ES-I3 (cell line): ENCODE results near the gene SOHLH2.

Experiments used
- H3K36me3 ChIP-seq: 2 replicates; pipeline ENCODE4 v1.6.1; 2013; ENCODE audit warnings: mild to moderate bottlenecking, low read length, control low read depth, moderate library complexity; ENCODE audit not compliant: insufficient read depth
- H3K4me1 ChIP-seq: 2 replicates; pipeline ENCODE4 v1.6.1; 2013; ENCODE audit warnings: mild to moderate bottlenecking, control low read depth, low read length; ENCODE audit not compliant: insufficient read depth
- H3K9ac ChIP-seq: 2 replicates; pipeline ENCODE4 v1.6.1; 2013; ENCODE audit warnings: low read depth, mild to moderate bottlenecking, low read length, moderate library complexity
- H3K9me3 ChIP-seq: 2 replicates; pipeline ENCODE4 v1.6.1; 2013; ENCODE audit warnings: mild to moderate bottlenecking, low read length, moderate library complexity; ENCODE audit not compliant: control insufficient read depth, insufficient read depth

SOHLH2 gene

DNA sequence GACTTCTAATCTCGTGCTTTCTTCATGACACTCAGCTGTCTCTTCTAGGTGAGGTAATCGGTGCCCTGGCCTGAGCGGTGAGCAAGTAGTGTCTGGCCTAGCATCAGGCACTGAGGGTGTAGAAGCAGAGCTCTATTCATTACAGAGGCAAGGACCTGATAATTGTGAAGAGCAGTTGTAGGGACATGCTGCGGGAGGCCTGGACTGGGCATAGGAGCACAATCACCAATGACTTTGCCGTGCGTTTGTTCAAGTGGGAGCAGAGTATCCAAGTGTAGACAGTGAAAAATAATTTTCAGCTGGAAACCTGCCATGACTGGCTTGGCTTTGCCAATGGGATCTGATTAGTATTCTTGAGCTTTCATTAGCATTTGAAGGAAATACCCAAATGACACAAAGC lies 51.1 kb downstream of the SOHLH2 start:
- Histone ChIP-seq H3K9me3 (no peaks in the 10 kb centered on the region), H3K4me1 (peaks cover 8% of the 10 kb centered on the region), H3K36me3 (no peaks in the 10 kb centered on the region), H3K9ac (no peak overlapping the region)

DNA sequence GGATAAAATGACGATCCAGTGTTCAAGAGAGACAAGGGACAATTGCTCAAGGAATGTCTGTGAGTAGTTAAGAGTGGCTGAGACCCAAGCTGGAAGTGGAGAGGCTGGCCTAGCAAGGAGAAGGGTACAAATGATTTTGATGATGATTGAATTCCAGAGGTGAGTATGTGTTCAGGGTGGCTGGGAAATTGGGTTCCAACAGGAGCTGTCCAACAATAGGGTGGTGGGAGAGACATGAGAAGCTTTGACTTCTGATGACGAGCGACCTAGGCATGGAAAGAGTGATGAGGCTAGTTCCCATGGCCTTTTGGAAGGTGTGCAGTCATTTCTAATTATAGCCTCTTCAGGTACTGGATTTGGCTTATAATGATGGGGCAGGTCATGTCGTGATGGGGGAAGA lies 54.1 kb downstream of the SOHLH2 start:
- Histone ChIP-seq H3K9ac (no peak overlapping the region), H3K36me3 (no peaks in the 10 kb centered on the region), H3K9me3 (no peaks in the 10 kb centered on the region), H3K4me1 (peaks cover 8% of the 10 kb centered on the region)

- H3K36me3 ChIP-seq = no peaks in the 10 kb centered on the region
- peaks cover 4% of the 10 kb centered on the region for H3K4me1 ChIP-seq
- H3K9me3 ChIP-seq = no peaks in the 10 kb centered on the region
- H3K9ac ChIP-seq = no peak overlapping the region
Observed at GRCh38 chr13:36158611-36159010, 55.7 kb downstream of the SOHLH2 start.

DNA sequence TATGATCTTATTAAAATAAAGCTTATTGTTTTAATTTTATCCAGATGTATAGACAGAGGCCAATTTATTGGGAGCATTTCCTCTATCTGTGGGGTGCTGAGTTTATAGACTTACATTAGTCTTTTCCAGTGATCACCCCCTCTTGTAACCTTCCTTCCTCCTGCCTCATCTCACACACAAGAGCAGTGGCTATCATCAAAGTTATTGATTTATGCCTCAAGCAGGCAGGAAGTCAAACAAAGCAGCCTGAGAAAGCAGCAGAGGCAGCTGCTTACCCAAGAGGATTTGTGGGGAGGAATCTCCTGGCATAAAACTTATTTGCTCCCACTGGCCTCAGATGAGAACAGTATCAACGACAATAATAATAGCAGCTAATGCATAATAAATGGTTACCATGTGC lies 56.9 kb downstream of the SOHLH2 start:
- no peak overlapping the region for H3K9ac ChIP-seq
- H3K36me3 ChIP-seq = no peaks in the 10 kb centered on the region
- no peaks in the 10 kb centered on the region for H3K4me1 ChIP-seq
- no peaks in the 10 kb centered on the region for H3K9me3 ChIP-seq

GRCh38 chr13:36154567-36155291 lies 59.6 kb downstream of the SOHLH2 start:
- Histone ChIP-seq H3K9ac (peak overlapping the region; percentile 48; the same call in 1 of the 2 replicates), H3K36me3 (no peaks in the 10 kb centered on the region), H3K4me1 (no peaks in the 10 kb centered on the region), H3K9me3 (peaks cover 2% of the 10 kb centered on the region; the same call in 1 of the 2 replicates)

- Histone ChIP-seq H3K9me3 (peaks cover 2% of the 10 kb centered on the region; the same call in 1 of the 2 replicates), H3K36me3 (no peaks in the 10 kb centered on the region), H3K9ac (no peak overlapping the region), H3K4me1 (no peaks in the 10 kb centered on the region)
Observed at GRCh38 chr13:36151591-36151990, 62.8 kb downstream of the SOHLH2 start.

GRCh38 chr13:36148446-36148845 lies 65.9 kb downstream of the SOHLH2 start:
- Histone ChIP-seq H3K36me3 (no peaks in the 10 kb centered on the region), H3K4me1 (no peaks in the 10 kb centered on the region), H3K9me3 (peaks cover 2% of the 10 kb centered on the region; the same call in 1 of the 2 replicates), H3K9ac (no peak overlapping the region)

DNA sequence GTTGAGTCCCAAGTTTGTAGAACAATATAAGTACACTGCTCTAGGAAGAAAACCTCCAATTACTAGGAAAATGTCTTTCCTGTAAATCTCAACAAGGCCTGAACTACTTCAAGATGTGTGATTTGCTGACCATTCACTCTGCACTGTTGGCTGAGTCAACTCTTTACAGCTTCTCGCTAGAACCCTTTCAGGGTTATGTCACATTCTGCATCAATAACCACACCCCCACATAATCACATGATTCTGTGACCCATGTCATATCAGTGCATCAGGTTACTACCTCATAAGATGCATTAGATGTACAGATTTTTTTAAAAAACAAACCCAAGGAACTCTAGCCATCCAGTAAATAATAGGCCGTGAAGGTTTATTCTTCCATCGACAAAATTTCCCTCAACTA lies 67.0 kb downstream of the SOHLH2 start:
- H3K36me3 ChIP-seq = no peaks in the 10 kb centered on the region
- no peak overlapping the region for H3K9ac ChIP-seq

DNA sequence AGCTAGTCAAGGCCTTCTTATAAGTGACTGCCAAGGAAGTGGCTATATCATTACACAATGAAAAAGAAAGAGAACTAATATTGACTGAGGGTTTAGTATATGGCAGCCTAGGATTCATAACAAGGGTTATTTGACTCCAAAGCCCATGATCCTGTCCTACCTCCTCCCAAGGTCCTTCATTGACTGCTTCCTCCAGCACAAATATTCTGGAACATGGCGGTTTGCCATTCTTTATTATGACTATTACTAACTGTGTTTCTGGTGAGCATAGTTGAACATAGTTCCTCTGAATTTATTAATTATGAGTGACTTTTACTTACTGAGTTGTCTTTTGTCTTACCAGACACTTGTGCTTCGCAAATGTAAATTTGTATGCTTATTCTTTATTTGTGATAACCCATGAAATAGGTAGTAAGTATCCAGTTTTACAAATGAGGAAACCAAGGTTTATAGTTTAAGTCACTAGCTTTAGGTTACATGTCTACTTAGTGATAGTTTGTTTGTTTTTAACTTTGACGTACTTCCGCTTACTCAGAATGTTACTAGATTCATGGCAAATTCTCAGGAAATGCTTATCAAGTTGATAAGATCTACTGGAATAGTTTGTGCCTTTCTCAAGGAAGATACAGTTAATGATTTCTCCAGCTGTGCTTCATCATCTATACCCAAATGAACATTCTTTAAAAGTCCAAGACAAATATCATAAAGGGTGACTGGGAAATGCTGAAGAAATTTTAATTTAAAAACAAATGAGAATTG lies 67.7 kb downstream of the SOHLH2 start:
- Histone ChIP-seq H3K4me1 (no peaks in the 10 kb centered on the region), H3K9ac (no peak overlapping the region), H3K9me3 (peaks cover 2% of the 10 kb centered on the region; the same call in 1 of the 2 replicates), H3K36me3 (no peaks in the 10 kb centered on the region)

More for the DNA sequence above, 67.0 kb downstream of the SOHLH2 start:
- peaks cover 2% of the 10 kb centered on the region; the same call in 1 of the 2 replicates for H3K9me3 ChIP-seq
- no peaks in the 10 kb centered on the region for H3K4me1 ChIP-seq

- H3K4me1 ChIP-seq = no peaks in the 10 kb centered on the region
- H3K36me3 ChIP-seq = no peaks in the 10 kb centered on the region
- no peaks in the 10 kb centered on the region for H3K9me3 ChIP-seq
- H3K9ac ChIP-seq = no peak overlapping the region
Observed at GRCh38 chr13:36143738-36144137, 70.6 kb downstream of the SOHLH2 start.

GRCh38 chr13:36142735-36143134 lies 71.6 kb downstream of the SOHLH2 start:
- no peaks in the 10 kb centered on the region for H3K36me3 ChIP-seq
- H3K4me1 ChIP-seq = no peaks in the 10 kb centered on the region
- no peak overlapping the region for H3K9ac ChIP-seq
- H3K9me3 ChIP-seq = no peaks in the 10 kb centered on the region

DNA sequence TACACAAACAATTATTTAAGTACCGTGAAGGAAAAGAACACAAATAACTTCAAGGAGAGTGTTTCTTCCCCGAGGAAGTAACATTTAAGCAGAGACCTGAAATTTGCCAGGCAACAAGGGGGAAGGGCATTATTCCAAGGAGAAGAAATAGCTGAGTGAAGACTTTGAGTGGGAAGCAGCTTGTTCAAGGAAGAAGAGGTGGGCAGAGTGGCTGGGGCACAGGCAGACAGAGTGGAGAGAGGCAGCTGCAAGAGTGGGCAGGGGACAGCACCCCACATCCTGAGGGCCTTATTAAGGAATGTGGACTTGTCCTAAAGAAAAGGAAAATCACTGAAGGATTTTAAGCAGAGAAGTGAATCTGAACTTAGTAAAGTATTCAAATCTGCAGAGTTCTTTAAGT lies 78.5 kb downstream of the SOHLH2 start:
- Histone ChIP-seq H3K4me1 (no peaks in the 10 kb centered on the region), H3K9ac (no peak overlapping the region), H3K9me3 (no peaks in the 10 kb centered on the region), H3K36me3 (no peaks in the 10 kb centered on the region)

GRCh38 chr13:36134632-36135031 lies 79.7 kb downstream of the SOHLH2 start:
- Histone ChIP-seq H3K36me3 (no peaks in the 10 kb centered on the region), H3K9ac (no peak overlapping the region), H3K9me3 (no peaks in the 10 kb centered on the region), H3K4me1 (0 out of 2 replicates have a peak, but pooled peaks cover 5% of the 10 kb centered on the region)

GRCh38 chr13:36133950-36134626 lies 80.3 kb downstream of the SOHLH2 start:
- H3K9ac ChIP-seq = no peak overlapping the region
- no peaks in the 10 kb centered on the region for H3K36me3 ChIP-seq
- 0 out of 2 replicates have a peak, but pooled peaks cover 5% of the 10 kb centered on the region for H3K4me1 ChIP-seq
- no peaks in the 10 kb centered on the region for H3K9me3 ChIP-seq
